Measurements from ENCODE around the gene PHACTR3. TPM values are rescaled to one million over a fixed set of nuclear protein-coding genes. Genes with fewer than 3 reads are reported as not detected.

PHACTR3 gene
- total RNA-seq, 1 experiment from 2014 or later: 10.0 TPM

- H3K9me3 Mint-ChIP-seq (ENCODE audit: low read depth, unreplicated experiment): no peaks in the 10 kb centered on the region
- BruUV-seq (replicated peaks): no TSS peak
These were observed 92.1 kb downstream of the PHACTR3 start for GRCh38 chr20:59696476-59696875.

DNA sequence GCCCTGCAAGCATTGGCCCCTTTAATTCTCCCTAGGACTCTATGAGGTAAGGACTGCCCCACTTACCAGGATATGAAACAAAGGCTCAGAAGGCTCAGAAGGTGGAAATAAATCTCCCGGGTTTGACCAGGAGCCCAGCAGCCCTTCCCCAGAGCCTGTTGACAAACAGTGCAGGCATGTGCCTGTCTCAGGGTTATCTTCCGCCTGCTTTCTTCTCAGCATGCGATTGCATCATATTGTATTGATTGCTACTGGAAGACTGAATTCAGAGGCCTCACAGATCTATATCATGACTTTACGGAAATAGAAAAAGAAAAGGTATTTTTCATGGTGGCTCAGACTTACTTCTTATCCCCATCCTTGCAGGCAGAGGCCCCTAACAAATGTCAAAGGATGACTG is 92.7 kb downstream of the PHACTR3 start:
- intact Hi-C loops (cut with micrococcal nuclease; ENCODE audit: unreplicated experiment): no loop called here
- no peak overlapping the region for H3K27ac Mint-ChIP-seq (ENCODE audit: unreplicated experiment)
- H3K36me3 Mint-ChIP-seq (ENCODE audit: insufficient read depth, unreplicated experiment): no peaks in the 10 kb centered on the region
- H3K4me3 Mint-ChIP-seq (ENCODE audit: low read depth, unreplicated experiment): no peak overlapping the region
- no peaks in the 10 kb centered on the region for H3K4me1 Mint-ChIP-seq (ENCODE audit: low read depth, unreplicated experiment)
- H3K9me3 Mint-ChIP-seq (ENCODE audit: low read depth, unreplicated experiment): no peaks in the 10 kb centered on the region
- TF ChIP-seq, protein P1, sequence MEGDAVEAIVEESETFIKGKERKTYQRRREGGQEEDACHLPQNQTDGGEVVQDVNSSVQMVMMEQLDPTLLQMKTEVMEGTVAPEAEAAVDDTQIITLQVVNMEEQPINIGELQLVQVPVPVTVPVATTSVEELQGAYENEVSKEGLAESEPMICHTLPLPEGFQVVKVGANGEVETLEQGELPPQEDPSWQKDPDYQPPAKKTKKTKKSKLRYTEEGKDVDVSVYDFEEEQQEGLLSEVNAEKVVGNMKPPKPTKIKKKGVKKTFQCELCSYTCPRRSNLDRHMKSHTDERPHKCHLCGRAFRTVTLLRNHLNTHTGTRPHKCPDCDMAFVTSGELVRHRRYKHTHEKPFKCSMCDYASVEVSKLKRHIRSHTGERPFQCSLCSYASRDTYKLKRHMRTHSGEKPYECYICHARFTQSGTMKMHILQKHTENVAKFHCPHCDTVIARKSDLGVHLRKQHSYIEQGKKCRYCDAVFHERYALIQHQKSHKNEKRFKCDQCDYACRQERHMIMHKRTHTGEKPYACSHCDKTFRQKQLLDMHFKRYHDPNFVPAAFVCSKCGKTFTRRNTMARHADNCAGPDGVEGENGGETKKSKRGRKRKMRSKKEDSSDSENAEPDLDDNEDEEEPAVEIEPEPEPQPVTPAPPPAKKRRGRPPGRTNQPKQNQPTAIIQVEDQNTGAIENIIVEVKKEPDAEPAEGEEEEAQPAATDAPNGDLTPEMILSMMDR (IDR thresholded peaks at IDR 0.05; ENCODE audit: unreplicated experiment): no peak
- CTCF ChIA-PET: no interaction called here
- no TSS peak for BruUV-seq (replicated peaks)
- H3K27me3 Mint-ChIP-seq (ENCODE audit: unreplicated experiment): peaks cover 79% of the 10 kb centered on the region
- peak; percentile 31 for DNase-seq

More at GRCh38 chr20:59696476-59696875, 92.1 kb downstream of the PHACTR3 start:
- CTCF ChIA-PET: interaction anchor here (0.6 kb wide), 1 partner anchor 1536 kb away, joined by 3 read pairs; no protein-coding TSS in a partner anchor
- no peak for DNase-seq
- no peak overlapping the region for H3K27ac Mint-ChIP-seq (ENCODE audit: unreplicated experiment)
- no peak overlapping the region for H3K4me3 Mint-ChIP-seq (ENCODE audit: low read depth, unreplicated experiment)
- no peaks in the 10 kb centered on the region for H3K36me3 Mint-ChIP-seq (ENCODE audit: insufficient read depth, unreplicated experiment)
- no peaks in the 10 kb centered on the region for H3K4me1 Mint-ChIP-seq (ENCODE audit: low read depth, unreplicated experiment)
- TF ChIP-seq, protein P1 (IDR thresholded peaks at IDR 0.05; ENCODE audit: unreplicated experiment): no peak
- peaks cover 78% of the 10 kb centered on the region for H3K27me3 Mint-ChIP-seq (ENCODE audit: unreplicated experiment)
- intact Hi-C loops (cut with micrococcal nuclease; ENCODE audit: unreplicated experiment): no loop called here

- DNase-seq: no peak
- H3K27ac Mint-ChIP-seq (ENCODE audit: unreplicated experiment): no peak overlapping the region
- no peaks in the 10 kb centered on the region for H3K4me1 Mint-ChIP-seq (ENCODE audit: low read depth, unreplicated experiment)
- CTCF ChIA-PET: no interaction called here
- BruUV-seq (replicated peaks): no TSS peak
- peaks cover 79% of the 10 kb centered on the region for H3K27me3 Mint-ChIP-seq (ENCODE audit: unreplicated experiment)
- H3K9me3 Mint-ChIP-seq (ENCODE audit: low read depth, unreplicated experiment): no peaks in the 10 kb centered on the region
- TF ChIP-seq, protein P1 (IDR thresholded peaks at IDR 0.05; ENCODE audit: unreplicated experiment): no peak
- H3K36me3 Mint-ChIP-seq (ENCODE audit: insufficient read depth, unreplicated experiment): no peaks in the 10 kb centered on the region
- intact Hi-C loops (cut with micrococcal nuclease; ENCODE audit: unreplicated experiment): no loop called here
- H3K4me3 Mint-ChIP-seq (ENCODE audit: low read depth, unreplicated experiment): no peak overlapping the region
These were observed 94.3 kb downstream of the PHACTR3 start for GRCh38 chr20:59698598-59698997.

DNA sequence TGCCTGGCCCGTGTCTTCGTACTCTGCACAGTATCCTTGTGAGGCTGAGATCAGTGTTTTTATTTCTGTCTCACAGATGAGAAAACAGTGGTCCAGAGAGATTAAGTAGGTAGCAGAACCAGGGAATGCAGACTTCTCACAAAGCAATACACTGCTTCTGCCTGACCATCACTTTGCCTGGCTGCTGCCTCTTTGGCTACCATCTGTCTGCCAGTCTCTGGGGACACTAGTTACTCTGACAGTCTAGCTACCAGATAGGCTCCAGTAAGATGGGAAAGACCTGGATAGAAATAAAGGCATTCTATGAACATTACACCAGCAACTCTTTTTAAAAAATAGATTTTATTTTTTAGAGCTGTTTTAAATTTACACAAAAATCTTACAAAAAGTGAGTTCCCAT is 96.9 kb downstream of the PHACTR3 start:
- Mint-ChIP-seq H3K27me3 (ENCODE audit: unreplicated experiment) (peaks cover 70% of the 10 kb centered on the region), H3K27ac (ENCODE audit: unreplicated experiment) (no peak overlapping the region), H3K9me3 (ENCODE audit: low read depth, unreplicated experiment) (no peaks in the 10 kb centered on the region), H3K4me3 (ENCODE audit: low read depth, unreplicated experiment) (no peak overlapping the region), H3K4me1 (ENCODE audit: low read depth, unreplicated experiment) (no peaks in the 10 kb centered on the region), H3K36me3 (ENCODE audit: insufficient read depth, unreplicated experiment) (no peaks in the 10 kb centered on the region)
- CTCF ChIA-PET: no interaction called here
- no TSS peak for BruUV-seq (replicated peaks)
- TF ChIP-seq, protein P1 (IDR thresholded peaks at IDR 0.05; ENCODE audit: unreplicated experiment): no peak
- intact Hi-C loops (cut with micrococcal nuclease; ENCODE audit: unreplicated experiment): no loop called here
- DNase-seq: no peak
